Heart left ventricle (tissue), 16 donors: Measurements from ENCODE around the gene ACADVL. TPM values are rescaled to one million over a fixed set of nuclear protein-coding genes. Genes with fewer than 3 reads are reported as not detected.

Source experiments
- ATAC-seq, 4 donors: fragments of 200-7000 bp; cut with Tn5 transposase; one replicate each; pipeline ENCODE4 v1.9.1; 2020 to 2022; ENCODE audit warnings: moderate library complexity in 4 of 4, mild to moderate bottlenecking in 3 of 4, moderate number of reproducible peaks in 1 of 4
- DNase-seq, 5 donors: peaks; one replicate each; pipeline ENCODE4 v3.0.0-alpha.2; 2020
- H3K27ac ChIP-seq, 12 donors: fragments of 200-600 bp; sonication (generic) in 4 of 12; one replicate each; pipeline versions ENCODE4 v1.5.0 to v1.8.0; 2016 to 2022; ENCODE audit warnings: mild to moderate bottlenecking in 2 of 12
- H3K27me3 ChIP-seq, 9 donors: fragments of 200-600 bp; sonication (generic) in 2 of 9; one replicate each; pipeline versions ENCODE4 v1.5.1 to v1.8.0; 2016 to 2022; ENCODE audit warnings: mild to moderate bottlenecking in 3 of 9
- H3K36me3 ChIP-seq, 9 donors: fragments of 200-600 bp; sonication (generic) in 2 of 9; one replicate each; pipeline versions ENCODE4 v1.5.0 to v1.8.0; 2018 to 2022; ENCODE audit warnings: mild to moderate bottlenecking in 2 of 9
- H3K4me1 ChIP-seq, 12 donors: fragments of 200-600 bp; sonication (generic) in 4 of 12; one replicate each; pipeline versions ENCODE4 v1.5.0 to v1.8.0; 2016 to 2022; ENCODE audit warnings: mild to moderate bottlenecking in 3 of 12
- H3K4me3 ChIP-seq, 12 donors: fragments of 200-600 bp; sonication (generic) in 4 of 12; one replicate each; pipeline versions ENCODE4 v1.5.0 to v1.8.0; 2017 to 2022; ENCODE audit warnings: mild to moderate bottlenecking in 9 of 12, moderate library complexity in 4 of 12
- H3K9me3 ChIP-seq, 12 donors: fragments of 200-600 bp; sonication (generic) in 4 of 12; one replicate each; pipeline versions ENCODE4 v1.5.0 to v1.8.0; 2016 to 2022; ENCODE audit warnings: mild to moderate bottlenecking in 1 of 12
- CTCF ChIP-seq, 12 donors: fragments of 200-600 bp; sonication (generic) in 4 of 12; IDR thresholded peaks; one replicate each; pipeline versions ENCODE4 v1.5.0 to v1.8.0; 2018 to 2022; ENCODE audit warnings: antibody characterized with exemption in 12 of 12, mild to moderate bottlenecking in 5 of 12
- POLR2A ChIP-seq, 2 donors: fragments of 450-650 bp; IDR thresholded peaks; one replicate each; pipeline ENCODE4 v1.6.1; 2017; ENCODE audit warnings: antibody characterized with exemption in 2 of 2, mild to moderate bottlenecking in 2 of 2, moderate library complexity in 2 of 2
- WGBS, 4 donors: extraction: QIAGEN DNeasy Blood & Tissue Kit in 2 of 4; methylation state at CpG; one replicate each; pipeline versions ENCODE4 v1.1.5 to v1.1.7; 2013 to 2018; 5-methylcytosine and 5-hydroxymethylcytosine counted together
- intact Hi-C, 10 donors: fragments of 100-400 bp; cut with DNase I; formaldehyde crosslinking; loops; one replicate each; pipeline versions ENCODE4 v1.11.1 to v1.14.2; 2022
- polyA plus RNA-seq, 2 donors: library from polyadenylated mRNA; stranded (reverse); fragments of 200-250 nt; gene quantifications; one replicate each; pipeline ENCODE4 v1.2.3, GENCODE V29; 2013
- total RNA-seq, 9 donors: library from RNA; depleted of rRNA in 2 of 9; stranded (reverse); fragments of >200 nt in 2 of 9; fragmentation: NEBNext Ultra II Directional in 3 of 9; extraction: Animal tissue kit (Norgen Biotek cat#: 25700) in 3 of 9; gene quantifications; one replicate each; pipeline versions ENCODE4 v1.1.0 to v1.2.4, GENCODE V29; 2016 to 2023
- donor health status: ischemic (EF 13 %, LVEDD 7.1; RV severe dilation, severe dysfunction).
- donor health status: healthy with polysubstance abuse.
- donor health status: DM: no; HTN: yes; CAD: no.
- donor health status: DM: no; HTN: no; CAD: no.
- donor health status: ischemic (EF 25% LVEDD 6.9; RV normal size, moderate dysfunction).
- donor health status: ischemic (EF 25% LVEDD 5.7; RV mildly dilated, moderate dysfunction).
- donor health status: healthy.
- donor health status: DM: yes; HTN: yes; CAD: no.
- donor health status: ischemic (EF 35%, LVEDD 5.7; RV mildly dilated, moderate dysfunction).
- donor health status: nonischemic (EF 11% LVEDD 7.7; RV severe dilation, severe dysfunction).
- donor health status: DM: yes; HTN: yes; CAD: no.
- donor health status: PGD.
- donor health status: ischemic (EF 29% LVEDD 5.4; RV normal size, mild dysfunction).
- donor health status: nonischemic (EF 23%, LVEDD 6.1; RV moderate dilation, normal function).

The ACADVL gene
- total and polyA plus RNA-seq, 11 donors, result 601 to 2,758 (median 1,385) TPM

GRCh38 chr17:7211491-7212273 lies 8.1 kb upstream of the ACADVL start:
- peaks cover 0 to 40% (median 25%) of the 10 kb centered on the region in 12 donors for H3K4me1 ChIP-seq
- intact Hi-C loops, result loop anchor here in 1 of 10 donors (5.0 kb wide), 1 partner anchor 36 kb away; no protein-coding TSS in a partner anchor
- H3K27me3 ChIP-seq, result no peaks in the 10 kb centered on the region
- TF ChIP-seq POLR2A (IDR thresholded peaks at IDR 0.05) (no peak), CTCF (IDR thresholded peaks at IDR 0.05) (no peak)
- peak overlapping the region in 5 of 12 donors; percentile 3 to 38 (median 22) for H3K4me3 ChIP-seq
- DNase-seq (no peak), ATAC-seq (no peak)
- H3K27ac ChIP-seq, result no peak overlapping the region
- H3K36me3 ChIP-seq, result no peaks in the 10 kb centered on the region
- 39 to 42% (median 41%) methylated on average over 30 to 36 of the region's 37 CpGs for WGBS, 4 donors
- no peaks in the 10 kb centered on the region for H3K9me3 ChIP-seq

GRCh38 chr17:7213895-7214299 lies 5.8 kb upstream of the ACADVL start:
- peak overlapping the region in 11 of 12 donors; percentile 40 to 77 (median 64) for H3K4me3 ChIP-seq
- WGBS, 4 donors, result 2 to 6% (median 3%) methylated on average over 15 of the region's 15 CpGs
- peak overlapping the region in 8 of 12 donors; percentile 17 to 99 (median 70) for H3K27ac ChIP-seq
- H3K9me3 ChIP-seq, result no peaks in the 10 kb centered on the region
- ATAC-seq, result peak in 1 of 4 donors; percentile 0
- H3K4me1 ChIP-seq, result peaks cover 0 to 61% (median 38%) of the 10 kb centered on the region in 12 donors
- H3K36me3 ChIP-seq, result no peaks in the 10 kb centered on the region
- TF ChIP-seq POLR2A (IDR thresholded peaks at IDR 0.05), result no peak
- TF ChIP-seq CTCF (IDR thresholded peaks at IDR 0.05), result peak in 8 of 12 donors; percentile 7 to 48 (median 40)
- H3K27me3 ChIP-seq, result no peaks in the 10 kb centered on the region
- intact Hi-C loops, result loop anchor here in 1 of 10 donors (5.0 kb wide), 1 partner anchor 33 kb away; no protein-coding TSS in a partner anchor
- peak in 3 of 5 donors; percentile 60 to 77 (median 75) for DNase-seq

GRCh38 chr17:7214300-7215135 lies 5.2 kb upstream of the ACADVL start:
- intact Hi-C loops, result loop anchor here in 2 of 10 donors (5.0 kb wide), 2 partner anchors 33 to 93 kb away; partner anchors contain the start of gene EIF5A (in 1 of the 2)
- peak overlapping the region in 11 of 12 donors; percentile 44 to 99 (median 70) for H3K27ac ChIP-seq
- H3K4me1 ChIP-seq, result peaks cover 0 to 67% (median 45%) of the 10 kb centered on the region in 12 donors
- WGBS, 4 donors, result 0 to 1% (median 0%) methylated on average over 40 to 45 of the region's 45 CpGs
- TF ChIP-seq POLR2A (IDR thresholded peaks at IDR 0.05) (no peak), CTCF (IDR thresholded peaks at IDR 0.05) (peak; percentile 24 to 72 (median 48))
- ATAC-seq (peak; percentile 89 to 92 (median 90)), DNase-seq (peak; percentile 98 to 100 (median 99))
- peak overlapping the region; percentile 19 to 77 (median 64) for H3K4me3 ChIP-seq
- no peaks in the 10 kb centered on the region for H3K9me3 ChIP-seq
- no peaks in the 10 kb centered on the region for H3K27me3 ChIP-seq
- no peaks in the 10 kb centered on the region for H3K36me3 ChIP-seq
